ENCODE measurements around the gene SP1.
"Not testable (repeated sequence)": the region's sequence is repeated elsewhere in the genome, so short reads cannot be mapped to it uniquely, and the experiment has no call there.

Gene SP1

DNA sequence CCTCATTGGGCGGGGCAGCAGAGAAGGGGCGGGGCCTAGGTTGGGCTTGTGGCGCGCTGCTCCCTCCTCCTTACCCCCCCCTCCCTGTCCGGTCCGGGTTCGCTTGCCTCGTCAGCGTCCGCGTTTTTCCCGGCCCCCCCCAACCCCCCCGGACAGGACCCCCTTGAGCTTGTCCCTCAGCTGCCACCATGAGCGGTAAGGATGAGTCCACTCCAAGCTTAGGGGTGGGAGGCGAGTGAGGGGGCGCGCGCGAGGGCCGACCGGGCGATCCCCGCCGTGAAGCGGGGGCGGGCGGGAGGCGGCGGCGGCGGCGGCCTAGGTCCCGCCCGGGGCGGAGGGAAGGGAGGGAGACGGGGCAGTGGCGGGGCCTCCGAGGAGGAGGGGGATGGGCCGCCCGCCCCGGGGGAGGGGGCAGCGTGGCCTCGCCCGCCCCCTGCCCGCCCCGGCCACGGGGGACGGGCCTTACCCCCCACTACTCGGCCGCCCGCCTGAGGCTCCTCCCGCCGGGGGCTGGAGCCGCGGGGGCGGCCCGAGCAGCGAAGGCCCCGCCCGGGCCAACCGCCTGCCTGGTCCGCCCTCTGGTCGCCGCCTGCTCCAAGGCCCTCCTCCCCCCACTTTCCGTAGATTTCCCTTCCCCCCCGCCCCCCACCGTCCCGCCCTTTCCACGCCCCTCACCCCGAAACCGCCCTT, at the start of gene SP1:
SP1 (plus strand) TSS at position 73 of the 690 bp plus-strand sequence; CDS start at position 189, 116 bp downstream.
- peak; percentile 90 to 92 for DNase-seq

DNA sequence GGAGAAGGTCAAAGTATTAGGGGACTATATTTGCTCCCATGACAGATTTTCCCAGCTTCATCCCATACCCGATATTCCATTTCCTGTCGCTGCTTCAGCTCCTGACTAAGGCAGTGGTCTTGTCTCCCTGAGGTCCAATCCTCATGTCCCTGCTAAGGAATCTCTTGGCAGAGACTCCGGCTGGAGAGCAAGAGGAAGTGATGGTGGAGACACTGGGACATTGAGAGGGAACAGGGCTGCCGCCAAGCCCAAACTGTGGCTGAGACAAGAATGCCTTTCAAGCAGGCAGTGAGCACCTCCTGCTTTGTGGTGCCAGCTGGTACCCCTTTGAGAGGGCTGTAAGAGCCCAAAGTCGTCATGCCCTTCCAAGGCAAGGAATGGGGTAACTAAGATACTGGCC, 49.3 kb upstream of the SP1 start:
- DNase-seq, result no peak

DNA sequence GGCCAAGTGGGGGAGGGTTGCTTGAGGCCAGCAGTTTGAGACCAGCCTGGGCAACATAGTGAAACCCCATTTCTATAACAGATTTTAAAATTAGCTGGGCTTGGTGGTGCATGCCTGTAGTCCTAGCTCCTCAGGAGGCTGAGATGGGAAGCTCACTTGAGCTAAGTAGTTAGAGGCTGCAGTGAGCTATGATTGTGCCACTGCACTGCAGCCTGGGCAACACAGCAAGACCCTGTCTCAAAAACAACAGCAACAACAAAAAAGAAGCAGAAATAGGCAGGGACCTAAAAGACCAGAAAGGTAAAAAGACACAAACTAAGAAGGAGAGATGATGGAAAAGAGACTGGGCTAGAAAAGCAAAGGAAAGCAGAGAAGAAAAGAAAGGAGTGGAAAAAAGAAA, 47.6 kb upstream of the SP1 start:
- DNase-seq, result not testable (repeated sequence)

DNA sequence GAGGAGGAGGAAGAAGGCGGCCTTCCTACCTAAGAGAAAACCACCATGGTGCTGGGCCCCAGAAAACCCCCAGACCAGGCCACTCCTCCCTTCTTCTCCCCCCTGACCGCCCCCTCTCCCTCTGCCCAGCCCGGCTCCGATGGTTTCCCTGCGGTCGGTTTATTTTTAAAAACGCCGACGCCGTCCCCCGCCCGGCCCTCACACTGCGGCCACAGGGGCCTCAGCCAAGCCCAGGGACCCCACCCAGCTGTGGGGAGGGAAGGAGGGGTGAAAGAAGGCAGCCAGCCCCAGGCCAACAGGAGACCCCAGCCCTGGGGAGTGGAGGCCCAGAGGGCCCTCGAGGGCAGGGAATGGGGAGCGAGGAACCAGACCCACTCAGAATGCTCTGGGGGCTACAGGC, 47.2 kb upstream of the SP1 start:
- no peak for DNase-seq

DNA sequence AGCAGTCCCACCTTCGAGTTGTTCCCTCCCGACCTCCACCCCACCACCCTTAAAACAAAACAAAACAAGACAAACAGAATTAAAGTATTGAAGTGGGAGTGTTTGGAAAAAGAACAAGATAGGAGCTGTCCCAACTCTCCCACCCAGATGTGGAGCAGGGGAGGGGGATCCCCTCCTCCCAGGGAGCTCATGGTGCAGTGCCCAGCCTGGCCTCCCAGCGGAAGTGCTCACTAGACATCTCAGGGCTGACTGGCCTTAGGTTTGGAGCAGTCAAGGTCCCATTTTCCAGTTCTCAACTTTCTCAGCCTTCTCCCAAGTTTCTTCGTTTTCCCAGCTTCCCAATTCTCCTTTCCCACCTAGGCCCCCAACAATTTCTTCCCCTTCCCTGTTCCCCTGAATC, 46.7 kb upstream of the SP1 start:
- no peak for DNase-seq

DNA sequence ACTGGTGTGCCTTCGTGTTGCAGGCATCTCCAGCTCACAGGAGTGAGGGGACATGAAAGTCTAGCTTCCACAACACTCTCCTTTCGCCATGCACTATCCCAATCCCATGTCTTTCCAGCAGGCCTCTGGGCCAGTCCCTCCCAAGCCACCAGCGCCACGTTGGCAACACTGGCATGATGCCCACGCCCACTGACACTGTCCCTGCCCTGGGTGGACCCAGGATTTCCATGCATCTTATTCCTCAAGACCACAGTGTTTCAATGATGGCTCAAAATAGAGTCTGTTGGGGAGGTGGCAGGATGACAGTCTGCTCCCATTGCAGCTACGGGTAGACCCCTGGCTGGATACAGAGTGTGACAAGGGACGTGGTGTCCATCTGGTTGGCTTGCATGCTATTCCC, 46.1 kb upstream of the SP1 start:
- DNase-seq, result no peak

DNA sequence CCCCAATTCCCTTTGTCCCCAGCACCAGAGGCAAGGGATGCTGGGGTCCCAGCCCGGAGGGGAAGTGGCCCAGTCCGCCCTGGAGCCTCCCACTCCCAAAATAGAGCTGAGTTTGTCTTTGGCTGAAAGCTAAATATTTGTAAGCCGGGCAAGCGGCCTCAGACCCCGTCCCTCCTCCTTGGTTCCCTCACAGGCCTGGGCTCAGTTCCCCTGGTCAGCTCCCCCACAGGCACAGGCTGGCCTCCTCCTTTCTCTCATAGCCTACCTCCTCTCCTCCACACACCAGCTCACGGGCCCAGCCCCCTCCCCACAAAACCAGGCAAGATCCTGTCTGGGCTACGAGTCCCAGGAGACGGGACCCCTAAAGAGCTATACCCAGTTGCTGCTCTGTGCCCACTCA, 45.2 kb upstream of the SP1 start:
- no peak for DNase-seq

DNA sequence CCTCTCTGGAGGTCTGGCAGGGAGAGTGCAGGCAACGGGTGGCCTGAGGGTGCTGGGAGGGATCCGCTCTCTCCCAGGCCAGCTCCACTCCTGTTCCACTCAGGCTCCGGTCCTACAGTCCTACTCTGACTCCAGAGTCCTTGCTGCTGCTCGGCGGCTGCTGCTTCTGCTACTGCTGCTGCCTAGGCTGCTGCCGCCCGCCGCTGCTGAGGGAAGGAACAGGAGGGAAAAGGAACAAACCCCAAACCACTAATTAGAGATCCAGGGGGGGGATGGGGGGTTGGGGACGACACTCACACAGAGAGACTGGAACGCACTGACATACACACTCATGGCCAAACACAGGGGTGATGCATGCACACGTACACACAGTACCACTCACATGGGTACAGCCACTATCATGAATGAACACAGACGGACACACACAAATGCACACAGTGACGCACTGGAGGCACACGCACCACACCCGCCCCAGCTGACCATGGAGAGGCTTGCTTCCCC, 43.7 kb upstream of the SP1 start, which contains the start of gene SP7:
SP7 (minus strand) TSS at position 174 of the 501 bp plus-strand sequence. CDS start 708 bp downstream, outside the sequence.
- peak in 1 of 2 donors; percentile 23 for DNase-seq

DNA sequence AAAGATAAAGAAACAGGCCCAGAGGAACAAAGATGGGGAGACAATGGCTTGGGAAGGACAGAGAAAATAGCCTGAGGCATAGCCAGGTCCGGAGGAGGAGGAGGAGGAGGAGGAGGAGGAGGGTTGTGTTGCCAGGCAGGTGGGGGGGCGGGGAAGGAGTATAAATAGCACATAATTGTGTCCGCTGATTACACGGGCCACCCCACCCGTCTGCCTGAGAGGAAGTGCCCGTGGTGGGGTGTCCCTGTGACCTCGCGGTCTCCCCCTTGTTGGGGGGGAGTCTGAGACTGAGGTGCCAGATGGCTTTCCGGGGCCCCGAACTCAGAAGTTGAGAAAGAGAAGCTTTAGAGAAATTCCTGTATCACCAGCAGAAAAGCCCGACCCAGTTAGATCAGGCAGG, 42.0 kb upstream of the SP1 start:
- DNase-seq, result no peak

DNA sequence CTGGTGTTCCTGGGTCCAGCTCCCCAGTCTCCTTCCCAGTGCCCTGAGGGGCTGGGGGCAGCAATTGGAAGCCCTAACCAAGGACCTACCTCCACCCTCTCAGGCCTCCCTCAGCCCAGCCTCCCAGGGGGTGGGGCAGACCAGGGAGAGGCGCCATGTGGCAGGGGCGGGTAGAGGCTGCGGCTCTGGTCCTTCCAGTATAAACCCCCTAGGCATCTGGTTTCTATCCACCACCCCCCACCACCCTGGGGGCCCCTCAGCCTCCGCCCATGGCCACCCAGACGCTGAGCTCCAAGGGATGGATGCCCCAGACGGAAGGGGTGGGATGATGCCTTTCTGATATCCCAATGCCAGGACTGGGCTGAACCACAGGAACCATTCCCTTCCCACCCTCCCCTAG, 41.1 kb upstream of the SP1 start:
- no peak for DNase-seq

DNA sequence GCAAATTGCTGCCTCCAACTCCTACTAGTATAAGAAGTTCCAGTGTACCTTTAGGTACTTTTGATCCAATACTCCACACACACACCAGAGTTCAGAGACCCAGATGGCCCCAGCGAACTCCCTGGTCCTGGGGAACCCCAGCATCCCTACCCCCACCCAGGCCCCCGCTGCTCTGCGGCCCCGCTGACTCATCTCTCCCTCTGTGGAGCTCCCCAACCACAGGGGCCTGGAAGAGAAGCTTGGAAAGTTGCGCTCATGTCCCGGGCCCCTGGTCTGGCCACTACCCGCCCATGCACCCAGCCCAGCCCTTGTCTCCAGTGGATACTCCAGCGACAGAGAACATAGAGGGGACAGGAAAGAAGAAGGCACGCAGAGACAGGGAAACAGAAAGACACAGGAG, 39.6 kb upstream of the SP1 start:
- no peak for DNase-seq

DNA sequence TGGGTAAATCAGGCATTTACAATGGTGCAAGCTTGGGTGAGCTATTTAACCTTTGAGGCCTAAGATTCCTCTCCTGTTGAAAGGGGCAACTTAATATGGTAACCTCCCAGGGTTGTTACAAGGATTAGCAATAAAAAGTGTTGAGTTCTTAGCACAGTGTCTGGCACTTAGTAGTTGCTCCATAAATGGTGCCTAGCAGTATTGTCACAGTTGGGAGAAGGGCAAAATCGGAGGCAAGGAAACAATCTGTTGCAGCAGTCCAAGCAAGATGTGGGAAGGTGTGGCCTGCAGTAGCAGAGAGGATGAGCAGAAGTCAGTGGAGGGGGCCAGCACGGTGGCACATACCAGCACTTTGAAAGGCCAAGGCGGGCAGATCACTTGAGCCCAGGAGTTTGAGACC, 36.5 kb upstream of the SP1 start:
- no peak for DNase-seq

DNA sequence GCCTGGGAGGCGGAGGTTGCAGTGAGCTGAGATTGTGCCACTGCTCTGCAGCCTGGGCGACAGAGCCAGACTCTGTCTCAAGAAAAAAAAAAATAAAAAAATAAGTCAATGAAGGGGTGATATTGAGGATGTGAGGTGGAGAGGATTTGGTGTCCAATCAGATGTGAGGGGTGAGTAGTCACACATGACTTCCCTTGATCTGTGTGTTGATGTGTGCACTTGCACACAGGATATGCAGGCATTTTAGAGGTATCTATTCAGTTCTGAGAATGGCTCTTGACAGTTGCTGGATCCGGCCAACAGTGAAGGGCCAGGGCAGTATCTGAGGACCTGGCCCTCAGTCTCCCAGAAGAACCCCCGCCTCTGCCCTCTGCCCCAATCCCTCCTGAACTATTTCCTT, 36.0 kb upstream of the SP1 start:
- no peak for DNase-seq

DNA sequence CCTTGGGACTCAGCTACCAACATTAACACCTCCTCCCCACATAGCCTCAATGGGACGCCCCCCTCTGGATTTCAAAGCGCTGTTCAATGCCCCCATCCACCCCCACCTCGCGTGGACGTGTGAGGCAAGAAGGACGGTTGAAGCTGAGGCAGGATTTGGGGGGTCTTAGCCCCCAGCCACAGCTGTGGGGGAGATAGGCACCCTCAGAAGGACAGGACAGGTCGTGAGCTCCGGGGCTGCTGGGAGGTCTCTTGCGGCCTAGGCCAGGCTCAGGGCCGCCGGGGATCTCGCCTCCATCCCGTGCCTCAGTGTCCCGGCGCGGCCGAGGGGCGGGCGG, 35.5 kb upstream of the SP1 start:
- DNase-seq, result no peak

DNA sequence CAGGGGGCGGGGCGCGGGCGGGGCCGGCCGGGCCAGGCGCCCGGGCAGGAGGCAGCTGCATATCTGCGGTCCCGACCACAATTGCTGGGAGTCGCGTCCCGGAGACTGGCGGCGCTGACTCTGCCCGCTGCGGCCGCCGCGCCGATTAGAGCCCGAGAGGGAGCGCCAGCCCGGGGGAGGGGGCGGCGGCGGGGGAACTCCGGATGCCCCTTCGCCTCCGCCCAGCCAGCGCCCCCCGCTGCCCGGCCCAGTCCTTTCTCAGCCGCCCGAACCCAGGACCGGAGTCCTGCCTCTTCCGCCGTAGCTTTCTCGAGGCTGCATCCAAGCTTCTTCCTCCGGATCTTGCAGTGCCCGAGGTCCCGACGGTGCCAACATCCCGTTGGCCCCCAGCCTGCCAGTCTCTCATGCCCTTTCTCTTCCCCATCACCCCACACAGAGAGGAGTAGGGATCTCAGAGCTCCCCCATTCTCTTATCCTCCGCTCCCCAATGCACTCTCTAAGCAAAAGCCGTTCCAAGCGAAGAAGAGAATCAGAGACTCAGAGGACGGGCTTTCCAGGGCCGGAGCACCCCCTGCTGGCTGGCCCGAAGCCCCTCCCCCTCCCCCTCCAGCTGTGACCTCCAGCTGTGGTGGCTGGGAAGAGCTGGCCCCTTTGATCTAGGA, 35.0 kb upstream of the SP1 start:
- DNase-seq, result peak; percentile 73 to 75

DNA sequence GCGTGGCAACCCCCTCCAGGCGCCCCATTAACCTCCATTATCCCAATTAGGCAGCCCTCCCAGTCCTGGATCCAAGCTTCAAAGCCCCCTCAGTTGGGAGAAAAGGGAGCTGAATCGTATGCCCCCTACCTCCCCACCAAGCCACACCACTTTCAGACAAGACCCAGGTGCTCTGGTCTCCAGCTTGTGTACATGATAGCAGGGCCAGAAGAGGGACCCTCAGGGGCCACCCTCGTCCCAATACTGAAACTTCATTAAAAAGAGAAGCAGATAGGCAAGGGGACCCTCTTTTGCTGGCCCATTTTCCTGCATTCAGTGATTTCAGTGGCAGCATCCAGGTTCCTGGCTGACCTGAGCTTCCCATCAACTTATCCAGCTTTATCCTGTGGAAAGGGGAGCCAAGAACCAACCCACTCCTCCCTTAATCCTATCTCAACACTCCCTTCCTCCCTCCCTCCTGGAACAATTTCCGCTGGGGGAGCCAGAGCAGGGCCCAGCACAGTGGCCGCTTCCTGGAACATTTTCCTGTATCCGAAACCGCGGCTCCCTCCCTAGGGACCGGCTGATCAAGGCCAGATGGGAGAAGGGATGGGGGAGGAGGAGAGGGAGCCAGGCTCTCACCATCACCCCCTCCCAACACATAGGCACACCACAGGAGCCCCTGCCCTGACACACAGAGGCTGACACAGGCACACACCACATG, 34.3 kb upstream of the SP1 start:
- no peak for DNase-seq

DNA sequence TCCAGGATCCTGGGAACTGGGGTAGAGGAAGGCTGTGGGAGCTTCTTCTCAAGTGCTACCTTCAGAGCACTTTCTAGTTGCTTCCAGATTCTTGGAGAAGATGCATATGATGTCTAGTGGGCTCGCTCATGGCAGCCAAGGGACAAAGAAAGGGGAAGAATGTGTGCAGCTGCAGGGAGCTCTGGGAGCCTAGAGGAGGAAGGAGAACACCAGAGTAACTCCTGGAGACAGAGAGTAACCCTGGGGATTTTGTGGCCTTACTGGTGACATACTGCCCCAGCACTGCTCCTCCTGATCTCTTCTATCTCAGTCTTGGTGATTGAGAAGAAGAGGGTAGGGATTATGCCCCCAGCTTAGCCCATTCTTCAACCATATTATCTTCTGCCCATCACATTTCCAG, 33.5 kb upstream of the SP1 start:
- DNase-seq, result no peak

DNA sequence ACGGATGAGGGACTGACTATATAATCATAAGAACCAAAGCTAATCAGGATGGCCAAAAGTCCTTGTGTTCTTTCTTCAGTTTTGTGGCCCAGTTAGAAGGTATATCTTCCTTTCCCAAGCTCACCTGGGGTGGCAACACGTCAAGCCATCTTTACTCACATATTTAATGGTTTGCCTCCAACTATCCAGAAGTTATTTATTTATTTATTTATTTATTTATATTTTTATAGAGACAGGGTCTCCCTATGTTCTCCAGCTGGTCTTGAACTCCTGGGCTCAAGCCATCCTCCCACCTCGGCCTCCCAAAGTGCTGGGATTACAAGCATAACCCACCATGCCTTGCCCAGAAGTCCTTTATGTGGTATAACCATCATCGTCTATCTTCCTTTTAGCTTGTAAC, 32.1 kb upstream of the SP1 start:
- DNase-seq, result no peak

DNA sequence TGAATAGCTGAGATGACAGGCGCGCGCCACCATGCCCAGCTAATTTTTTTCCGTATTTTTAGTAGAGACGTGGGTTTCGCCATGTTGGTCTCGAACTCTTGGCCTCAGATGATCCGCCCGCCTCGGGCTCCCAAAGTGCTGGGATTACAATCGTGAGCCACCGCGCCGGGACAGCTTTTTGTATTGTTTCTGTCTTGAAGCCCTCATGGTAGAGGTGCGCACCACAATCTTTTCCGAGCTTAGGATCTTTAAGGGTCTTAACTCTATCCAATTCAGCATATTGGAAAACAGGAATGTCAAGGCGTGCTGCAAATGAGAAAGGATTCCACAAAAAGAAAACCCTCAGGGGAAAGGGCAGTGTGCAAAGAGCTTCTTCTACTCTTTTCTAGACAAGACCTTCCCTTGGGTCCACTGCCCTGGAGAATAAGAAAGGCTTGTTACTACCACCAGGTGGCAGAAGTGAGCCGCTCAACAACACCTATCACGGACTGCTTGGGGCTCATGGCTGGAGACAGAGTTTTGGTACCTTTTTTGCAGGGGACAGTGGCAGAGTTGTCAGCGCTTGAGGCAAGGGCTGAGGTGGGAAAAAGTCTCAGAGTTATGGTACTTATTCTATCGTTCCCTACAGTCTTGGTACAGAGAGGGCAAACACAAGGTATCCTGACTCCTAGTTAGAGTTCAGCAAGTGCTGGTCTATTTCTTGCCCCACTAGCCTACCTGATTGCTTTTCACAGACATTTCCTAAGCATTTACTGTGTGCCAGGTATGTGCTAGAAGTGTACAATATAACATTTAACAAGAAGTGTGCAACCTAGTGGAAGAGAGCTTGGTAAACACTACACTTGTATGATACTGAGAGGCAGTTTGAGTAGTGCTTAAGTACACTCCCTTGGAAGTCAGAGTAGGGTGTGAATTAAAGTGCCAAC, 27.4 kb upstream of the SP1 start:
- peak; percentile 85 to 90 for DNase-seq

DNA sequence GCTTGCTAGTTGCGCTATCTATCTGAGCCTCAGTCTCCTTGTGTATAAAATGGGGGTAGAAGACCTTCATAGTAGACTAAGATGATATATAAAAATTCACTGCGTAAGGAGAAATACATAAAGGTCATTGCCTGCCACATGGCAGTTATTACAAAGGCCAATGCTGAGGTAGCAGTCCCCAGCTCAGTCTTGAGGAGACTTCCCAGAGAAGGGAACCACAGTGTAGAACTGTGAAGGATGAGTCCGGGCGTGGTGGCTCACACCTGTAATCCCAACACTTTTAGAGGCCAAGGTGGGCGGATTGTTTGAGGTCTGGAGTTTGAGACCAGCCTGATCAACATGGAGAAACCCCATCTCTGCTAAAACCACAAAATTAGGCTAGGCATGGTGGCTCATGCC, 26.7 kb upstream of the SP1 start:
- no peak for DNase-seq

DNA sequence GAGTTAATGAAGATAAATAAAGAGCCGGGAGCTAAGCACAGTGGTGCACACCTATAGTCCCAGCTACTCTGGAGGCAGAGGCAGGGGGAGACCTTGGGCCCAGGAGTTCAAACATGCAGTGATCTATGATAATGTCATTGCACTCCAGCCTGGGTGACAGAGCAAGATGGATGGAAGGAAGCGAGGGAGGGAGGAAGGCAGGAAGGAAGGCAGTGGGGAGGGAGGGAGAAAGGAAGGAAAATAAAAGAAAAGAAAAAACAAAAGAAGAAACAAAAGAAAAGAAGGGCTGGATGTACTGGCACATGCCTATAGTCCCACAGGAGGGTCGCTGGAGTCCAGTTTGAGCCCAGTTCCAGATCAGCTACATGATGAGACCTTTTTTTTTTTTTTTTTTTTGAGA, 24.9 kb upstream of the SP1 start:
- DNase-seq, result no peak

DNA sequence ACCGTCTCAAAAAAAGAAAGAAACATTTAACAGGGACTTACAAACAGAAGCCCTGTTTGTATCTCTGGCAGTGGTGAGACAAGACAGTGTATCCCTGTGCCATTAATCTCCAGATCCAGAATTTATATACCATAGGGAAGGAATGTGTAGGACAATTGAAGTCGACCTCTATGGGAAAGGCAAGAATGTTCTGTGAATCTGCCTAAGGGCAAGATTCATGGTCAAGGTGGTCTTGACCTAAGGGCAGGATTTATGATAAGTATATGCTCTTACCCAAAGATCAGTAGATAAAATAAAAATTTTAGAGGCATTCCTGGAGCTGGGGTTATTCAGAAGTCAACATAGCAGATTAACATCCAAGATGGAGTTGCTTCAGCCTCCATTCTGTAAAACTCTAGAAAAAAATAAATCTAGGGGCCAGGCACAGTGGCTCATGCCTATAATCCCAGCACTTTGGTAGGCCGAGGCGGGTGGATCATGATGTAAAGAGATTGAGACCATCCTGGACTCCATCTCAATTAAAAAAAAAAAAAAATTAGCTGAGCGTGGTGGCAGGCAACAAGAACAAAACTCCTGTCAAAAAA, 21.0 kb upstream of the SP1 start:
- DNase-seq, result no peak

DNA sequence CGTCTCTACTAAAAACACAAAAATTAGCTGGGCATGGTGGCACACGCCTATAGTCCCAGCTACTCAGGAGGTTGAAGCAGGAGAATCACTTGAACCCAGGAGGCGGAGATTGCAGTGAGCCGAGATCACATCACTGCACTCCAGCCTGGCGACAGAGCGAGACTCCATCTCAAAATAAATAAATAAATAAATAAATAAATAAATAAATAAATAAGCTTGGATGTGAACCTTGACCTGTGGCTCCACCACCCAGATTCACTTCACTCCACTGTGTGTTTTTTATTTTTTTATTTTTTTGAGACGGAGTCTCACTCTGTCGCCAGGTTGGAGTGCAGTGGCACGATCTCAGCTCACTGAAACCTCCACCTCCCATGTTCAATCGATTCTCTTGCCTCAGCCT, 18.3 kb upstream of the SP1 start:
- DNase-seq, result not testable (repeated sequence)
